Measurements from ENCODE around the gene ZSWIM6.

ZSWIM6 gene

DNA sequence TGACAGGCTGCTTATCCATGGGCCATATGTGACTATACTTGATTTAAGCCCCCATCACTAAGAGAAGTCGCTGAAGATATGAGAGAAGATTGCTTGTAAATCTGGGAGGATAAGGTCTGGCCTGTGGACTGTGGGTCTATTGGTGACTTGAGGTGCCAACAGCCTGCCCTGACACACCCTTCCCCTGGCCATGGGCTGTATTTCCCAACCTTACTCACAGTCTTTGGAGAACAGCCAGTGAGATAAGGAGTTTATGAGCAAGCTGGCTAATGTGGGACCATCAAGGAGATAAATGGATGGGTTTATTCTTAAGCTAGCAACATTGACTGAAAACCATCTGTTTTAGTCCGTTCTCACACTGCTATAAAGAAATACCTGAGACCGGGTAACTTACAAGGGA lies 231.3 kb downstream of the ZSWIM6 start:
- no peak for DNase-seq

DNA sequence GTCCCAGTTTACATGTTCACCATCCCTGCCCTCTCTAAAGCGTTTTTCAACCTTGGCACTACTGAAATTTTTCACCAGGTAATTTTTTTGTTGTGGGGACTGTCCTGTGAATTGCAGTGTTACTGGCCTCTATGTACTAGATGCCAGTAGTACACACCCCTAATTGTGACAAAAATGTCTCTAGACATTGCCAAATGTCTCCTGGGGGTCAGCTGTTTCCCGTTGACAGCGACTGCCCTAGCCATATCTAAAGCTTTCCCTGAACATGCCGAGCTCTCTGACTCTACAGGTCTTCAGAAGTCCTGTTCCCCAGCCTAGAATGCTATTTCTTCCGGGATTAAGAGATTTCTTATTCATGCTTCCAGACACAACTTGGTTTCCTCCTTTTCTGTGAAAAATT lies 235.3 kb downstream of the ZSWIM6 start:
- DNase-seq = no peak

DNA sequence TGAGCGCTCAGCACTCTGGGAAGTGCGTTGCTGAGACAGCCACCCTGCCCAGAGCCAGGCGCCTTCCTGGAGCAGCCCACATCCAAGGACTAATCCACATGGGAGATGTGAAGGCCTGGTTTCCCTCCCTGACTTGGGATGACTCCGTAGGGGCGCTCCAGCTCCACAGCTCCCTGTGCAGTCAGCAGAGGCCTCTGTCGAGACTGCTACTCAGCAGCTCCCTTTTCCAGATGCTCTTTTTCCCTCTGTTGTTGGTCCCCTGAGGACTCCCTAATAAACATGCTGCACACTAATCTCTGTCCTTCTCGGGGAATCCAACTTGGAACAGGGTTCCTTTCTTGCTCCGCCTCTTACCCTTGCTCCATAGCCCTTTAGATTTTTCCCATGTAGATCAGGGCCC lies 237.3 kb downstream of the ZSWIM6 start:
- no peak for DNase-seq

DNA sequence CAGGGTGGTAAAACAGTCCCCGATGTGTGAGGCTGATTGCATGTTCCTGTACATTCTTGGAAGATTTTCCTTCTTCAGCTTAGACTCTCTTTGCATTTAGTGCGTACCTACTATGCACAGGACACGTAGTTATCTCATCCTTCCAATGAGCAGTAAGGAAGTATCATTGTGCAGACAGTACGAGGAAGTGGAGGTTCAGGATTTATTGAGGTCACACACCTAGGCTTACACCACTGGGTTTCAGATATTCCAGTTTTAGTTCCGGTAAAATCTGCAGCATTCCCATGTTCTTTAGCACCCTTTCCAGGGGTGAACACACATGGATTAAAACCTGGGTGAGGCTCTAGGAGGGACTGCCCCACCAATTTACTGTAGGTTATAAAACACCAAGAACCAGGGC lies 238.7 kb downstream of the ZSWIM6 start:
- no peak for DNase-seq

DNA sequence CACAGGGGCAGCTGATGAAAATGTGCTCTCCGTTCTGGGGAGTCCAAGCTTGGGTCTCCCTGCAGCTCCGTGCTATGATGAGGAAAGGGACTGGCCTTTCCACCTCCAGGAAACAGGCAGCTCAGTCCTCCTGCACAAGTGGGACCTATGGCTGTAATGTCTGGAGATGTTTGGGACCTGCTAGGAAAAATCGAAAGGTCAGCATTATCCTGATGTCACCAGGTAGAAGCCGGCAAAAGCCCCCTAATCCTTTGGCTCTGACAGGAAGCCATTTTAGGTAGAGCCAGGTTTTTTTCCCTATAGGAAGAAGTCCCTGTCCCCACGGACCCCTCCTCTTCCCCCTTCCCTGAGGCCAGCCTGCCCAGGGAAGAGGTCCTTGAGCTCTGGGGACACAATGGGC lies 240.9 kb downstream of the ZSWIM6 start:
- DNase-seq = no peak

DNA sequence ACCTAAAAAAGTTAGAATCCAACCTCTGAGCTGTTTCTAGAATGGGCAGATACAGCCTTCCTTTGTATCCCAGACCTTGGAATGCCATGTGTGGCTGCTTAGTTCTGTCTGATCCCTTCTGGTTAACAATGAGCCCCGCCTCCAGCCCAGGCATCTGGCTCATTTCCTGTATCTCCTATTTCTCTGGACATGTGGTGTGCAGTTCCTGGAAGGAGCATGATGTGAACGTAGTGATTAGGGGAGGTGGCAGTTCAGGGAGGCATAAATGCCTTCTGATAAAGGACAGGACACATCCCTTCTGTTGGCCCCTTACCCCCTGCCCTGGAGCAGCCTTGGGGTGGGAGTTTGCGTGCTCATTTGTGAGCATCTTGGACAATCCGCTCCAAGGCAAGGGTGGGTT lies 243.0 kb downstream of the ZSWIM6 start:
- DNase-seq = peak; percentile 25

DNA sequence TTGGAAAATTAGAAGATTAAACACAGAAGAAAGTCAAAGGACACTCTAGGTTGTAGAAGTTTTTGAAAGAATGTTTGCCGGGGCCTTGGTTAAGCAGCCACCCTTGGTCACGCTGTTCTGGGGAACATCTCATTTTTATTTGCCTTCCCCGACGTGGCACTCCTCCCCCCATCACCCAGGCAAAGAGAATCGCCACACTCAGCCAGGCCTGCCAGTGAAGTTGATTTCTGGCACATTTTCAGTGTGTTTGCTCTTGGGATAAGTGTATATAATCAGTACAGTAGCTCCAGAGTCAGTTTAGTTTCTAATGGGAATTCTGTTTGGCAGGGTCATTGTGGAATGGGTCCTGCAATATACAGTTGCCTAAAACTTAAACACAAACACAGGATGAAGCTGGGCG lies 243.5 kb downstream of the ZSWIM6 start:
- DNase-seq = no peak

DNA sequence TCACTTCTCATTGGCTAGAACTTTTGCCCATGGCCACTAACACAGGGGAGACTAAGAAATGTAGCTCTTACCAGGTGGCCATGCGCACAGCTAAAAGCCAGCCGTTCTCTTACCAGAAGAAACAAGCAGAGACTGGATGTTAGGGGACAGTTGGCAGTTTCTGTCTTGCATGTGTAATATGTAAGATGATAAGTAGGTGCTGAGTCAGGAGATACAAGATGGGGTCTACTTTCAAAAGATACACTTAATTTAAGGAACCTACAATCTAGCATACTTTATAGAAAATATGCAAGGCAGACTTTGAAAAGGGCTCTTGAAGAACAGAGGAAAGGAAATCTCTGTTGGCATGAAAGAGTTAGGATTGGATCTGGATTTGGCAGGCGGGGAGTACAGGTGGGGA lies 244.5 kb downstream of the ZSWIM6 start:
- DNase-seq = no peak

DNA sequence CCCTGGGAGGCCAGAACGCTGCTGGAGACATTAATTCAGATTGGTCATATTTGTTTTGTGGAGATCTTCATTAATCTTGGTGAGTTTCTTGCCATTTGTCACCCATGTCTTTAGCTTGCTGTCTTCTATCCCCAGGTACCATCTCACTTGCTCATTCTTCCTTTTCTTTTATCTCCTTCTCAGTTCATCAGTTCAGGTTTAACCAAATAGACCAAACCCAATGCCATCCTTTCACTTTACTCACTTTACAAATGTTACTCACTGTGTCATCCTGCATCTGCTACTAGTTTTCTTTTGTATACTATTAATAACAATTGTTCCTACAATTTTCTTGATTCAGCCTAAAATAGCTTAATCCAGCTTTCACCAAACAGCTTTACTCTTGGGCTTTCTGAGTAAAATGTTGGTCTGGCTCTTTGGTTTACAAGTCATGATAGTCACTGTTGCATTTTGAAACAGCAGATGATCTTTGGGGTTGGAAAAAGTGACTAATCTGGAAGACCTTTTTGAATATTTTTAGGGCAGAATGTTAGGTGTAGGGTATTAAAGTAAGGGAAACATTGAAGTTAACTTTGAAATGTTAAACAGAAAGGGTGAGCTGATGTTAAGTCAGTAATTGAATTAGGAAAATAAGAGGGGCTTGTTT lies 246.9 kb downstream of the ZSWIM6 start:
- DNase-seq = no peak

DNA sequence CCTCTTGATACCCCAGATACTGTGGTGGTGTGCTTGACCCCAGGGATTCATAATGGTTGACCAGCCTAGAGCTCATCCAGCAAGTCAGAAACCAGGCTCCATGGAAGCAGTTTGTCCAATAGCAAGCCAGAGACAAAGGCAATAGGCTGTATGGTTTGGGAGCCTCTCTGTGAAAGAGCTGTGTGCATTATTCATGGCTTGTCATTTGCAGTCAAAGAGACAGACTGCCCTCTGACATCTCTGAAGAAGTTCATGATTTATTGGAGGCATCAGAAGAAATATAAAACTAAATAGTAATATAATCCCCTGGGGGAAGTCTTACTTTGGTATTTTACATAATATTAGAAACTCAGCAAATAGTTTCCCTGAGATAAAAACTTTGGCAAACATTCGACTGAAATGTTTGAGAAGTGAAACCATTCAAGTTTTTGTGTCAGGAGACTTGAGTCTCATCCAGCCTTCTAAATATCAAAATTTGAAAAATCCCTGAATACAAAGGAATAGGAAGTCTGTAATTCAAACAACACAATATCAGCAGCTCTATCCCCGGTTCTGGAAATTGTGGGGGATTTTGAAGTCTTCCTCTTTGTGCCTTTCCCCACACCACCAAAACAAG lies 250.3 kb downstream of the ZSWIM6 start:
- DNase-seq = no peak

DNA sequence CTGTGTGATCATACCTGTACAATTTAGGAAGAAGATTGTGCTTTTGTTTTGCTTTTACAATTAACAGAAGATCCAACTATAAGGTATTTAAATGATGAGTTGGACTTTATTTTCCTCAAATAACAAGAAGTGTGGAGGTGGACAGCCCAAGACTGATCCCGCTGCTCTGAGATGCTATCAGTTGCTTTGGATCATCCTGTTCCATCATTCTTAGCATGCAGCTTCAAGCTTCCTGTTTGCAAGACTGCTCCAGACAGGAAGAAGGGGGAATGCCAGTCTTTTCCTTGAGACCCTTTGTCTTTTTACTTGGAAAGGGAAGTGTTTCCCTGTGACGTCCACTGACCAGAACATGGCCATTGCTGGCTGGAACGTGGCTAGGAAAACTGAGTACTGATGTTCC lies 250.8 kb downstream of the ZSWIM6 start:
- no peak for DNase-seq

DNA sequence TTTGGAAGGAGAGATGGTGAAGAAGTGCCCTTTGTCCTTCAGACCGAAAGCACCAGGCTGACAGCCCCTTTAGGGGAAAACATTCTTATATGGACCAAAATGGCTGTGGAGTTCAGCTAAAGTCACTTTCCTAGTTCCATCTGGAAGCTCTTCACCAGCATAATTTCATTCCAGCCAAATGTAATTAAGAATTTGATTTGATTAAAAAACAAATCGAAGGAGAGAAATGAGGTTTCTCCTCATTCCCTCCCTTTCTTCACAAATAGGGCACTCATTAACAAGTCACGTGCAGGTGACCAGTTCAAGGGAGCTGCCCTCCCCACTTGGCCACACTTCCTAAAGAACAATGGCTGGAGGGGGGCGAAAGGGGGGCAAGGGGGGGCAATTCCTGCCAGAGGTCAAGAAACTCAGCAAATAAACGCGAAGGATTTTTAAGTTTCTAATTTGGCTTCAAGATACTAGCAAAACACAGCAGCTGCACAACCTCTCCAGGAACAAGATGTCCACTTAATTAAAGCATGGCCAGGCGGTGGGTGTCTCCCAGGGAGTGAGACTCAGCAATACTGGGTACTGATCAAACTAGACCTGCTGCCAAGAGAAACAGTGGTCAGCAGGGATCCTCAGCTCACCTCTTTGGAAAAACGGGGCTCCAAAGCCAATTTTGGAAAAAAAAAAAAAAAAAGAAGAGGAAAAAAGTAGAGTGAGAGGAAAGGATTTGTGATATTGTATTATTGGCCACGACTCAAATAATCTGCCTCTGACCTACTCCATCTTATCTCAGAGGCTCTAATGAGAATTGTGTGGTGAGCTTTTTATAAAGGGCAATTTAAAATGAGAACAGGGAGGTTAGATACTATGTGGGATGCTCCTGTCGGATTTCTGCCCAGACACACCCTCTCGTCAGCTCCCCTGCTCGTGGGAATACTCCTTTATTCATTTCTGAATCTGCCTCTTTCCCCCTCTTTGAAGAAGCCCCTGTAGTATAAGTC lies 254.3 kb downstream of the ZSWIM6 start:
- no peak for DNase-seq

DNA sequence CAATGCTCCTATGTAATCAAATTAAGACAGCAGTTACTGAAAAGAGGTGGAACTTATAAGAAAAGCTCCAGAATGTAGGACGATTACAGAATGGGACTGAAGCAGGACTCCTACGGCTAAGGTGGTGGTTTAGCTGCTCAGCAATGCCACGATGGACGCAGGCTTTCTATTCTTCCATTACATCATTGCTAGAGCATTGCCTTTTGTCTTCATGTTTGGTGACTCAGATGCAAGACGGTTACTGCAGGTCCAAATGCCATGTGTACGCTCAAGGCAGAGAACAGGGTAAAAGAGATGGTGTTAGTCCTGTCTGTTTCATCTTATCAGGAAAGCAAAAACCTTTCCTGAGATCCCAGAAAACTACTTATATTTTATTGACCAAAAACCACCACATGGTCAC lies 255.1 kb downstream of the ZSWIM6 start:
- no peak for DNase-seq

DNA sequence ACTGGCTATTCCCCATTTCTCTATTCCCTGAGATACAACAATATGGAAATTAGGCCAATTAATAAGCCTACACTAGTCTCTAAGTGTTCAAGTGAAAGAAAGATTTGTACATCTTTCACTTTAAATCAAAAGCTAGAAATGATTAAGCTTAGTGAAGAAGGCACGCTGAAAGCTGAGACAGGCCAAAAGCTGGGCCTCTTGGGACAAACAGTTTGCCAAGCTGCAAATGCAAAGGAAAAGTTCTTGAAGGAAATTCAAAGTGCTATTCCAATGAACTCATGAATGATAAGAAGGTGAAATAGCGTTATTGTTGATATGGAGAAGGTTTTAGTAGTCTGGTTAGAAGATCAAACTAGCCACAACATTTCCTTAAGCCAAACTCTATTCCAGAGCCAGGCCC lies 256.2 kb downstream of the ZSWIM6 start:
- DNase-seq = no peak

DNA sequence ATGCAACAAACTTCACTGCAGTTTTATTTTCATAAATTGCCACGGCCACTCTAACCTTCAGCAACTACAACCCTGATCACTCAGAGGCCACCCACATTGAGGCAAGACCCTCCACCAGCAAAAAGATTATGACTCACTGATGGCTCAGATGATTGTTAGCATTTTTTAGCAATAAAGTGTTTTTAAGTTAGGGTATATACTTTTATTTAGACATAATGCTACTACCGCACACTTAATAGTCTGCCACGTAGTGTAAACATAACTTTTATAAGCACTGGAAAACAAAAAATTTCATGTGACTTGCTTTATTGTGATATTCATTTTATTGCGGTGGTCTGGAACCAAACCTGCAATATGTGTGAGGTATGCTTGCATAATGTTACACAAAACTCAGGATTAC lies 257.9 kb downstream of the ZSWIM6 start:
- no peak for DNase-seq

DNA sequence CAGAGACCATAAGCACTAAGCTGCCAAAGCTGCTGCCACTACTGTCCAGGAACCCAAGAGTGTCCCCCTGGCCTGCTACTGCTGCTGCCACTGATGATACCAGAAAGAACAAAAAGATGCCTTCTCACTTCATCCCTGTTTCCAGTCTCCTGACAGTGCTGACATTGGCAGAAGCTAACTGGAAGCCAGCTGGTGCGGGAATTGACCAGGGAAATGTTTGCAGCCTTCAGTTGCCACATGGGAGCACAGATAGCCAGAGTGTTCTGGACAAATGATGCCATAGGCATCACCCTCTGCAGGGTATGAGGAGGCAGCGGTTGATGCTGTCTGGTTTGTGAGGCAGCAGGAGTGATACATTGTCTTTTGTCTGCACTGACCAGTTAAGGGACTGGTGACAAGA lies 258.4 kb downstream of the ZSWIM6 start:
- DNase-seq = no peak

DNA sequence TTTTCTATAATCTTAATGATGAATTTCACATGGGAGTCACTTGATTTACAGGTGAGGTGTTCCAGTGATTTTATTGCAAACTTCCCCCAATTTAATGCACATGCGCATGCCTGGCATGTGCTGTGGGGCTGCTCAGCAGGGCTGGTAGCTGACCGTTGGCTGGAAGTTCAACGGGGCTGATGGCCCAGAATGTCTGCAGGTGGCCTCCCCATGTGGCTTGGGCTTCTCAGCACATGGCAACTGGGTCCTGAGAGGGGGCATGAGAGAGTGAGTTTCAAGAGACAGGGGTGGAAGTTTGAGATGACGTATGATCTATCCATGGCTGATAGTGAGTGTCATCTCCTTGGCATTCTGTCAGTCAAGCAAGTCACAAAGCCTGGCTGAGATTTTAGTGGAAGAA lies 259.8 kb downstream of the ZSWIM6 start:
- DNase-seq = no peak

DNA sequence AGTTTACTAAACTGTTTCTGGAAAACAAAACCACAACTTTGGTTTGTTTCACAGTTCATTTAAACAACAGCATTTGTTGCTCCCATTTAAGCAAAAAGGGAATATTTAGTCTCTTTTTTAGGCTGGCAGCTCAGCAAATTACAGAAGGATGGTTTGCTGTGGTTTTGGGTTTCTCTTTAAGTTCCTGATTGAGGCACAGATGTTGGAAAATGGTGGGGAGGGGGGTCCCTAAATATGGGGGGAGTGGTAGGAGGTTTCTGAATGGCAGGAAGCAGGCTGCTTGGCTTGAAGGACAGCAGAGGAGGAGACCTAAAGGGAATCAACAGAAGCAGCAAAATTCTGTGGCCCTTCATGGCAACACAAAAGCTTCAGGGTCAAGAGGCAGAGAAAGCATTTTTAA lies 263.4 kb downstream of the ZSWIM6 start:
- no peak for DNase-seq

All from NCI-H2029 (cell line).